GDM1 (cell line): Measurements from ENCODE around the gene KIAA1671.

Experiments used
- DNase-seq: peaks from one replicate; lab custom pipeline; 2025; lab: John Stamatoyannopoulos, UW

Gene KIAA1671

DNA sequence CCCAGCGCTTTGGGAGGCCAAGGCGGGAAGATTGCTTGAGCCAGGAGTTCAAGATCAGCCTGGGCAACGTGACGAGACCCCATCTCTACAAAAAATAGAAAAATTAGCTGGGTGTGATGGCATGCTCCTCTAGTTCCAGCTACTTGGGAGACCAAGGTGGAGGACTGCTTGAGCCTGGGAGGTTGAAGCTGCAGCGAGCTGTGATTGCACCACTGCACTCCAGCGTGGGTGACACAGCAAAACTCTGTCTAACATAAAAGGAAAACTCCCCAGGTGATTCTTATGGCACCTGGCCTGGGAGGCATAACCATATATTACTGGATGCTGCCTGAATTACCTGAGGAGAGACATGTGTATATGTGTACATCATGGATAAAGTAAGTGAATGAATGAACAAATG, 29.1 kb downstream of the KIAA1671 start:
- DNase-seq, result no peak

DNA sequence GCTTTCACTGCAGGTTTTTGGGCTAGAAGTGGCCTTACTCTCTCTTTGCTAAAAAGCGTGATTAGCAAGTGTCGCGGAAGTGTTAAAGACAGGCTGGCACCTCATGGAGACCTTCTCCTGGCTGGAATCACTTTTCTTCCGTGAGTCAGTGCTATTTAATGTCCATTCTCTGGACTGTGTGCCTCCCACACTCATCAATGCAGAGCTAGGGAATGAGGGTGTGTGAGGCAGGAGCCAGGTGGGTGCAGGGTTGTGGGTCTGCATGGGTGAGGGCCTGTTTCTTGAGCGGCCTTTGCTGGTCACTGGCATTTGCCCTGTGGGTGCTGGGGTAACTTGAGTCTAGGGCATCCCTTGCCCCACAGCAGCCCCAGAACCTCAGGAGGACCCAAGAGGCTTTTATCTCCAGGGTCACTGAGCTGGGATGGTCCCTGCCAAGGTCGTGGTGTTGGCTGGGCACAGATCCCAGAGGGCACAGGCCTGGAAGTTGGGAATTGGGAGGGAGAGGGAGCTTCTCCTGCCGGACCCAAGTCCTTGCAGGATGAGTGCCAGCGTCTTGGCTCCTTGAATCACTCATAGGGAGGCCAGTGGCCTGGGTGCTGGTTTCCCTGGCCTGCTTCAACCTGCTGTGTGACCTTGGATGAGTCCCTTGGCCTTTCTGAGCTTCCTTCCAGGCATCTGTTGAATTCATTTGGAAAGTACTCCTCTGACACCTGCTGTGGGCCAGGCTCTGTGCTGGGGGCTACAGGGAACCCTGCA, 30.0 kb downstream of the KIAA1671 start:
- DNase-seq, result no peak

DNA sequence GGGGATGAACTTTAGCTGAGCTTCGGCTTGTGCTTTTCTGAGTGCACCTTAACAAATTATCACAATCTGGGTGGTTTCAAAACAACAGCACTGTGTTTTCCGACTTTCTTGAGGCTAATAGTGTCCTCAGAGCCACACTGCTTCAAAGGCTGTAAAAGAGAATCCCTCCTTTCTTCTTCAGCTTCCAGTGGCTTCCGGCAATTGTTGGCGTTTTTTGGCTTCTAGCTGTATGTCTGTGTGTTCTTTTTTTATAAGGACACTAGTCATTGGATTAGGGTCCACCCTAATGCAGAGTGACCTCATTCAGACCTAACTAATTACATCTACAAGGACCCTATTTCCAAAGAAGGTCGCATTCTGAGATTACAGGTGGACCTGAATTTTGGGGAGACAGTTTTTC, 30.6 kb downstream of the KIAA1671 start:
- DNase-seq, result no peak

DNA sequence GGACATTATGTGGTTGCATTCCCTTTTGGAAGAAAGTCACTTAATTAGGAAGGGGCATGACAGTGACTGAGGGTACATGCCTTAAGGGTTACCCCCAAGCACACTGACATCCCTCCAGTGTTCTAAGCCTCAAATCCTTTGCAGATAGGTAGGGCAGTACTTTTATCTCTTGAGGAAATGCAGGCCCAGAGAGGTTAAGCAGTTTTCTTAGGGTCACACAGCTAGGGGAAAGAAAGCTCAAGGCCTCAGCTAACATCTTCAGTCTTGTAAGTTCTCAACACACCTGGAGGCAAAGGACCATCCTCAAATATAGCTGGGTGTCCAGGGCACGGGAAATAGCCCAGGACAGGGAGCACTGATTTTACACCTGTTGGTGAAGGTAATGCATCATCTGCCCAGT, 31.6 kb downstream of the KIAA1671 start:
- DNase-seq, result no peak

DNA sequence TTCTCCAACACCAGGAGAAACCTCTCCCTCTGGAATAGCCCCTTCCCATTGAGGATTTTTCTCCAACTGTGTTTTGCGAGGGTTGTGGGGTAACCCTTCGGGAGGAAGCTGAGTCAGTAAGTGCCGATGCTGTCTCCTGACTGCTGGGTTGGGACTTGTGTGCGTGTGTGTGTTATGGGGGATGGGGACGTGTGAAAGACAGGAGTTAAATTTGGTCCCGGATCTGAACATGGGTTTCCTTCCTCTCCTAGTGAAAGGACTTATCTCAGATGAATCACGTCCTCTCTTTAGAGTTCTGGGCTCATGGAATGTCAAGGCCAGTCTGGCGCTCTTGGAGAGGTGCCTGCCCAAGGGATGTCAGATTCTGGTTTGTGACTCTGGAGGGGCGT, 33.3 kb downstream of the KIAA1671 start:
- DNase-seq, result peak; percentile 81

DNA sequence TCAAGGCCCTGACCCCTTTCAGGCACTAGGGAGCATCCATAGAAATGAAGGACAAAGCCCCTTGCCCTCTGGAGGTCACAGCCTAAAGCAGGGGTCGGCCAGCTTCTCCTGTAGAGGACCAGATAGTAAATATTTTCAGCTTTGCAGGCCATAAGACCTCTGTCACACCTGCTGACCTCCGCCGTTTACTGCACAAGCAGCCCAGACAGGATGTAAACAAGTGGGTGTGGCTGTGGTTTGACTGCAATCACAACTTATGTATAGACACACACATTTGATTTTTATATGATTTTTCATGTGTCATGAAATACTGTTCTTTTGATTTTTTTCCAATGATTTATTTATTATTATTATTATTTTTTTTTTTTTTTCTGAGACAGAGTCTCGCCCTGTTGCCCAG, 34.3 kb downstream of the KIAA1671 start:
- no peak for DNase-seq

DNA sequence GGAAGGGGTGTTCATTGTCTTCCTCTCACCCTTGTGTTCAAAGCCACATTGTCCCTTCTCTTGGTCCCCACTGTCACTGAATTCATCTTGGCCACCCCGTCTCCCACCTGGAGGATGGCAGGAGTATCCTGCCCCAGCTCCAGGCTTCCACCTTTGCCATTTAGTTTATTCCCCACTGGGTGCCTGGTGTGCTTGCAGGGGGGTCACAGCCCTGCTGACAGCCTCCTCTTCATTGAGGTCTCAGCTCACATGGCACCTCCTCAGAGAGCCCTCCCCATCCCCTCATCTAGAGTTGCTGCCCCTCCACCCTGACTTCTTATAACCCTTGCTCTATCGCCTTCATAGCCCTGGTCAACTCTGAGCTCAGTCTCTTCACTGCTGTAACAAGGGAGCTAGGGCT, 36.6 kb downstream of the KIAA1671 start:
- no peak for DNase-seq

DNA sequence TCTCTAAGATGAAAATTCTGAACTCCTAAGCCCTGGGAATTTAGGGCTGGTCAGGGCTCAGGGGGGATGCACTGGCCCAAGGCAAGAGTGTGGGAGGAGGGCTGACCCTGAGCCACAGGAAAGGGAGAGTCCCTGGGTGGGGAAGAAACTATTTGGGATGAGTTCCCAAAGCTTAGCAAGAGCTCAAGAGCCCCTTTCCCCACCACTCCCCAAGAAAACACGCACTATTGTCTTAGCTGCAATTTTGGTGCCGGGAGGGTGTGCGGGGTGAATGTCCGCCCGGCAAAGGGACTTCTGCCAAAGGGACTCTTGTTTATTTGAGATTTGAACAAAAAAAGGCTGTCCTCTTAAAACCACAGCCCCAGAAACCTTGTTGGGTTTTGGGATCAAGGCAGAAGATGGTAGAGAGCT, 37.0 kb downstream of the KIAA1671 start:
- no peak for DNase-seq

DNA sequence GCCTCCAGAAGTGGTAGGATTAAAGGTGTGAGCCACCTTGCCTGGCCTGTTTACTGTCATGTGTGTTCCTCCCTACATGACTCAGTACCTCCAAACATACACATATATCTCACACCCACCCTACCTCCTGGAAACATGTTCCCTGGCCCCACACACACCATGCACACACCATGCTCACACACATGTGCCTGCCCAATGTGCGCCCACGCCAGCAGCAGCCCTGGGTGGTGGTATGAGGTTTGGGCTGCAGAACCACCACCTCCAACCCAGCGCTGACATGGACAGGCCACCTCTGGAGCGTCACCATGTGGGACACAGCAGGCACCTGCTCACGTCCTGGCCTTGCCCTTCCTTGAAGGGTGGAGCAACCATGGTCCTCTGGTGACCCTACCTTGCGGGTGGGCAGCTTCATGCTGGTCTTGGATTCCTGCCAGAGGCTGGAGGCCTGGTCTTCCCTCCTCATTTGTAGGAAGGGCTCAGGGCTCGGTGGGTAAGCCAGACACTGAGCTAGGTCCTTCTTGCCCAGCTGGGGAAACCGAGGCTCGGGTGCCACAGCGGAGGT, 37.9 kb downstream of the KIAA1671 start:
- no peak for DNase-seq

DNA sequence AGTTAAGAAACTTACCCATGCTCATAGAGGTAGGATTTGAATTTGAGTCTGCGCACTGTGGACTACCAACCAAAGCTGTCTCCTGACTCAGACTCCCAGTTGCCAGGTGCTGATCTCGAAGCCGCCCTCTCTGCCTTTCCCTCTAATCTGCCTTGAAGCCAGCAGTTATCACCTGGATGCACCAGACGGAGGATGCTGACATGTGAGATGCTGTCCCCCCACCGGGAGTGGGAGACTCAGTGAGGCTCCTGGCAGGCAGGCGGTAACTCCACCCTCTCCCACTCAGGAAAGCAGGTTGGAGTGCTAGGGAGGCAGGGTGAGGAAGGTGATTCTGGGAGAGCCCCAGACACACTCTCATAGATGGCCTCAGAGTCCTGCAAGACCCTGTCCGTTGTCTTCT, 40.4 kb downstream of the KIAA1671 start:
- no peak for DNase-seq

DNA sequence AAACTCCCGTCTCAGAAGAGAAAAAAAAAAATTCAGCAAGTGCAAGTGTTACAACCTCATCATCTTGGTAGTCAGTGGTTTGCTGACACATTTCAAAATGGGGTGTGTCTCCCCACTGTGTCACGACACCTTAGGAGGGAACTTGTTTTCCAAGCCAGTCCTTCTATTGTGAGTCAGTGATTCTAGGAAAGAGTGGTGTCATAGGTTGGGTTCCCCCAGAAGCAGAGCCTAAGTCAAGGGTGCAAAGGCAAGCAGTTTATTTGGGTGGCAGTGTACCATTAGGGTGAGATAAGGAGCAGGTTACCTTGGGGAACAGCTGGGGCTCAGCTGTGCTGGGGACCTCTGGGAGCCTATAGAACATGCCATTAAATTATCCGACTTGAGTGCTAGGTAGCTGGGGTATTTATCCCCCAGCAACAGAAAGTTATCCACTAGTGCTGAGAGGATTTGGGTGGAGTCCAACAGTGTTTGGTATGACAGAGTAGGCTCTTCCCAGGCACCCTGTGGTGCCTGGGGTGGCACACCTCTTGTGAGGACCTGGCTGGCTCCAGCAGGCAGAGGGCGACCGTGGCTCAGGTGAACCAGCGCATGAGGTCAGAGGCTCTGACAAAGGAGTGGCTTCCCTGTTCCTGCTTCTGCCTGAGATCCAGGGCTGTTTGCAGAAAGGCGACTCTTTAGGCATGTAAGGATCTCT, 41.7 kb downstream of the KIAA1671 start:
- no peak for DNase-seq

DNA sequence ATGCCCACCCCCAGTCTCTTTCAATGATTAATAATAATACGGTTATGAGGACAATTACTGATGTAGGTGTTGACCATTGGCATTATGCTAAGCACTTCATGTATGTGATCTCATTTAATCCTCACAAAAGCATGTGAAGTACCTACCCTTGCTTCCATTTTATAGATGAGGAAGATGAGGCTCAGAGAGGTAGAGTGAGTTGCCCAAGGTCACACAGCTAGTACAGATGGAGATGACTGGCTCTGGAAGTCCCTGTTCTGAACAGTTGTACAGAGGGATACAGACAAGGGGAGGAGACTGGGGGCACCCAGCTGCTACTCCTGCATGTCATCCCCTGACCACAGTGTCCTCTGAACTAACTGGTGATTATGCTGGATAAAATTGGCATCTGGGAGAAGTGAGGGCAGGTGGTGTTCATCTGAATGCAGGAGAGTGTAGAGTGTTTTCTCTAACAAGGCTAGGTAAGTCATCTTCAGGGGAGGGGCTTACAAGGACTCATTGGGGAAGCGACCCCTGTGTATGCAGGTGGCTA, 43.2 kb downstream of the KIAA1671 start:
- DNase-seq, result no peak

DNA sequence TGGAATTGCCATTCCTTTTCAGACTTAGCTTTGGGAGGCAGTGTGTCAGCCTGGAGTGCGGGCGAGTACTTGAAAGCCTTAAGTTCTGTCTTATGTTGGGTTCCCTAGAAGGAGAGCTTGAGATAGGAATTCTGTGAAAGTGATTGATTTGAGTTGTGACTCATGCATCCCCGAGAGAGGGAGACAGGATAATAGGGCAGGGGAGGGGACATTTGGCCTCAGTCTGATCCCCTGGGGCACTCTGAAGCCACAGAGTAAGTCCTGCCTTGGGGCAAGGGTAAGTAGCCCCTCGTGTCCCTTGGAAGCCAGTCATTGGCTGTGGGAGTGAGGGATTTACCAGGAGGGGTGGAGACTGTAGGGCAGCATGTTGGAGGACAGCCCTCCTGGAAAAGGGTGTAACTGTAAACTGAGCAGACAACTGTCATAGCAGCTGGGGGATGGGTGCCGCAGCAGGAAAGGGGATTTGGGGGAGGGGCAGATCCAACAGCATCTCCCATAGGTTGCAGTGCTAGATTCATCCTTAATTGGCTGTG, 44.0 kb downstream of the KIAA1671 start:
- DNase-seq, result no peak

DNA sequence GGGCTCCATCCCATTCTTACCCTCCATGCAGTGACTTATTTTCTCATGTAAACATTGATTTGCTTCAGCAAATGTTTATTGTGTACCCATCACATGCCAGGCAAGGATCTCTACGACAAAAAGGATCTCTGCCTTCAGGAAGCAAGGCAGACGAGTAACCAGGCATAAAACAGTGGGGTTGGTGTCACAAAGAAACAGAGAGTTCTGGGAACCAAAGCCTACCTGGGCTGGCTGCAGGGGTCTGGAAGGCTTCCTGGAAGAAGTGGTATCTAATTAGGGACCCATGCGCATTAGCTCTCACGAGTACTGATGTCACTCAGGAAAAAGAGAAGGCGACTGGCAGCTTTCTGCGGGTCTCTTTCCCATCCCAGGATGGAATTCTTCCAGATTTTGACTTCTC, 44.5 kb downstream of the KIAA1671 start:
- no peak for DNase-seq

DNA sequence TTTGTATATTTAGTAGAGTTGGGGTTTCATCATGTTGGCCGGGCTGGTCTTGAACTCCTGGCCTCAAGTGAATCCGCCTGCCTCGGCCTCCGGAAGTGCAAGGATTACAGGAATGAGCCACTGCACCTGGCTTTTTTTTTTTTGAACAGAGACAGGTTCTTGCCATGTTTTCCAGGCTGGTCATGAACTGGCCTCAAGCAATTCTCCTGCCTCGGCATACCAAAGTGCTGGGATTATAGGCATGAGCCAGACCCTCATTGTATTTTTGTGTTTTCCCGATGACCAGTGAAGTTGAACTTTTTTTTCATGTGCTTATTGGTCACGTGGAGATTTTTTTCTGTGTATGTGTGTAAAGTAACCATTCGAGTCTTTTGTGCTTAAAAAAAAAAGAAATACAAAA, 48.2 kb downstream of the KIAA1671 start:
- DNase-seq, result no peak

DNA sequence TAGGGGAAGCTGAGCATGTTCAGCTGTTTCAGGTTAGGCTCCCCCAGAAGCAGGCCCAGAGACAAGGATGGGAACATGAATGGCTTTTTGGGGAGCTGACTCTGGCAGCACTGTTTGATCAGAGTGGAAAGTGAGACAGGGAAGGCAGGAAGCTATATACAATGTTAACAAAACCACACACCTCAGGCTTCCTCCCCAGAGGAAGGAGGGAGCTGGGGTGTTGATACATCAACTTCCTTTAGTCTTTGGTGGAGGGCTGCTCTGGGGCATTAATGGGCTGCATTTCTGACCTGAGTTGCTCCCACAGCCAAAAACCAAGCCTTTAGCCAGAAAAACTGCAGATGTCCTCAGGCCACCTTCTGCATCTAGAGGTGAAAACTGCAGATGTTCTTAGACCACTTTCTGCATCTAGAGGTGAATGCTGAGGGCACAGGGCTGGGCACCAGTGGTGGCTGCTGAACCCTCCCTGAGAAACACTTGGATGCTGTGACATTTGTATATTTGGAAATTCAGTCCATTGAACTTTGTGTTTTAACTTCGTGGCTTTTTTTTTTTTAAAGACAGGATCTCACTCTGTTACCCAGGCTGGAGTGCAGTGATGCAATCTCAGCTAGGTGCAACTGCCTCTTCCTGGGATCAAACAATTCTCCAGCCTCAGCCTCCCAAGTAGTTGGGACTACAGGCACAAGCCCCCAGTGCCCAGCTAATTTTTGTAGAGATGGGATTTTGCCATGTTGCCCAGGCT, 49.9 kb downstream of the KIAA1671 start:
- peak; percentile 49 for DNase-seq

DNA sequence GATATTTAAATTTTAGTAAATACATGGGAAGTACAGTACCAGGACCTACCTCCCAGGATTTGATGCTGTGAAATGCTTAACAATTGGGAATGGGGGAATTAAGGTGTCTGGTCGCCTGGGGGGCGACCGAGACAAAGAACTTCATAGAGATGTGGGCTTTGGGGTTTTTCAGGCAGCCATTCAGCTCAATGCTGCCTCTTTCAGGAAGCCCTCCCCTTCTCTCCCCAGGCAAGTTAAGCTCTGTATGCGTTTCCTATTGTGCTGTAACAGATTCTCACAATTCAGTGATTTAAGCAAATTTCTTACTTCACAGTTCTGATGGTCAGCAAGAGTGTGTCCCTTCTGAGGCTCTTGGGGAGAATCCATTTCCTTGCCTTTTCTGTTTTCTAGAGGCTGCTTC, 53.8 kb downstream of the KIAA1671 start:
- DNase-seq, result no peak

DNA sequence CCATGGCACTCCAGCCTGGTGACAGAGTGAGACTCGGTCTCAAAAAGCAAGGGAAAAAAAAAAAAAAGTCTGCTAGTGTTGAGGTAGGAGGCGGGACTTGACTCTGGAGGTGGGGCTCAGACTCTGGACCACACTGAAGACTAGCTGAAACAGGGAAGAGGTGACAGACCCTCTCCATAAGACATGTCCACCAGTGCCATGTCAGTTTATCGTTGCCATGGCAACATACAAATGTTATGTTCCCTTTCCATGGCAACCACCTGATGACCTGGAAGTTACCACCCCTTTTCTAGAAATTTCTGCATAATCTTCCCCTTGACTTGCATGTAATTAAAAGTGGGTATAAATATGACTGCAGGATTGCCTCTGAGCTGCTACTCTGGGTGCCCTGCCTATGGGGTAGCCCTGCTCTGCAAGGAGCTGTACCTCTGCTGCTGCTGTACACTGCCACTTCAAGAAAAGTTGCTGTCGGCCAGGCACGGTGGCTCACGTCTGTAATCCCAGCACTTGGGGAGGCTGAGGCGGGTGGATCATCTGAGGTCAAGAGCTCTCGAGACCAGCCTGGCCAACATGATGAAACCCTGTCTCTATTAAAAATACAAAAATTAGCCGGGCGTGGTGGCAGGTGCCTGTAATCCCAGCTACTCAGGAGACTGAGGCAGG, 55.1 kb downstream of the KIAA1671 start:
- DNase-seq, result no peak

DNA sequence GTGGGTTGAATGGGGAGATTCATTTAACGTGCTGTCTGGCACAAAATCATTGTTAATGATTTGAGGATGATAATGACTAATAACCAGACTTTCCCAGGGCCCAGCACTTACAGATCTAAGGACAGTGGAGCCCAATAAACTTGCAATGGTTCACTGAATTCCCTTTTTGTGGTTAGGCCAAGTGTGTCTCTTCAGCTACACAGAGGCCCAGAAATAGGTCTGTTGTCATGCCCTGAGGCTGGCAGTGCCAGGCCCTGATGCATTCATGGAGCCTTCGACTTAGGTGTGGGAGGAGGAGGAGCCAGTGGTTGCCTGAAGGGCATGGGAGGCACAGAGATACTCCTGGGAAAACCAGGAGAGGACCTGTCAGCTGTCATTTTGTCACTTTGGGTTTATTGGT, 56.1 kb downstream of the KIAA1671 start:
- DNase-seq, result no peak

DNA sequence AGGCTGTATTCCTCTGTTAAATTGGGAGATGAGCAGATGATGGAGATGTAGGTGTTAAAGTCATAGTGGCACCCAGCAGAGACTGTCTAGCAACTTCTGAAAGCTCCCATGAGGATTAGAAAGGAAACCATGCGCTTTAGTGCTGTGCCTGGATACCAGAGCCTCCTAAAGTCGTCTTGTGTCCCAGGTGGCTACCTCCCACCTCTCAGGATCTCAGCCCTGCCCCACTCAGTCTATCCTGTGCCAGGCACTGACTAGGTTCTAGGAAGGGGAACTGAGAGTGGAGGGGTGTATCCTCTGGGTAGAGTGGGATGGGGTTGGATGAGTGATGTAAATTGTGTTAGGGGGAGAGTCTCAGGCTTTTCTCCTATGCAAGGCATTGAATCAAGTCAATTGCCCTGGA, 60.2 kb downstream of the KIAA1671 start:
- no peak for DNase-seq

DNA sequence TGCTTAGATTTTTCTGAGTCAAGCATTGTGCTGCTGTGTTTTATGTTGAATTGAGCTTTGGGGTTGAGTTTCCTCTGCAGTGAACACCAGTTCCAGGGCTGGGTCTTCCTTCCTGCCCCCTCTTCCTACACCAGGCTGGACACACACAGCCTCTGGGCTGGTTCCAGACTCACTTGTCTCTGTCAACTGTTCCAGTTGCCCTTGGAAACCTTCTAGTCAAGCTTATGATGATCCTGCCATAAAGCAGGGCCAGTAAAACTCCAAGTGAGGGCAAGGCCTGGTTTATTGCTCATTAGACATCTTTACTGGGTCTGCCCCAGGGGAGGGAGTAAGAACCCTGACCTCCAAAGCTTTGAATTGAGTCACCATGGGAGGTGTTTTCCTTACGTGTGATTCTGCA, 61.1 kb downstream of the KIAA1671 start:
- DNase-seq, result no peak
